ENCODE measurements around the gene GRID2IP. TPM values are rescaled to one million over a fixed set of nuclear protein-coding genes. Genes with fewer than 3 reads are reported as not detected.

GRID2IP gene
- total RNA-seq, 1 donor from 2014 or later: not detected

GRCh38 chr7:6542368-6542767 lies 8.9 kb downstream of the GRID2IP start:
- intact Hi-C loops (cut with micrococcal nuclease): no loop called here
- no peak overlapping the region for H3K4me3 ChIP-seq
- DNase-seq: no peak
- H3K27ac ChIP-seq (replicated peaks): no peak overlapping the region
- H3K36me3 ChIP-seq: no peaks in the 10 kb centered on the region
- TF ChIP-seq CTCF (IDR thresholded peaks at IDR 0.05; ENCODE audit: borderline replicate concordance): no peak
- no peaks in the 10 kb centered on the region for H3K9me3 ChIP-seq (replicated peaks)
- no peaks in the 10 kb centered on the region for H3K4me1 ChIP-seq
- H3K27me3 ChIP-seq (ENCODE audit: low read depth): peaks cover 56% of the 10 kb centered on the region

GRCh38 chr7:6536262-6537260 lies 14.7 kb downstream of the GRID2IP start:
- Histone ChIP-seq H3K4me1 (peaks cover 11% of the 10 kb centered on the region), H3K4me3 (peak overlapping the region; percentile 49), H3K9me3 (replicated peaks) (no peaks in the 10 kb centered on the region), H3K36me3 (no peaks in the 10 kb centered on the region), H3K27ac (replicated peaks) (no peak overlapping the region), H3K27me3 (ENCODE audit: low read depth) (peaks cover 100% of the 10 kb centered on the region)
- intact Hi-C loops (cut with micrococcal nuclease): no loop called here
- TF ChIP-seq CTCF (IDR thresholded peaks at IDR 0.05; ENCODE audit: borderline replicate concordance): no peak
- no peak for DNase-seq

- no peaks in the 10 kb centered on the region for H3K9me3 ChIP-seq (replicated peaks)
- TF ChIP-seq CTCF (IDR thresholded peaks at IDR 0.05; ENCODE audit: borderline replicate concordance): no peak
- no peak overlapping the region for H3K27ac ChIP-seq (replicated peaks)
- H3K36me3 ChIP-seq: no peaks in the 10 kb centered on the region
- intact Hi-C loops (cut with micrococcal nuclease): no loop called here
- H3K4me1 ChIP-seq: peaks cover 19% of the 10 kb centered on the region
- H3K27me3 ChIP-seq (ENCODE audit: low read depth): peaks cover 100% of the 10 kb centered on the region
- H3K4me3 ChIP-seq: no peak overlapping the region
- no peak for DNase-seq
These were observed 17.3 kb downstream of the GRID2IP start for GRCh38 chr7:6533893-6534495.

GRCh38 chr7:6532516-6532915 lies 18.7 kb downstream of the GRID2IP start:
- Histone ChIP-seq H3K4me1 (peaks cover 19% of the 10 kb centered on the region), H3K36me3 (no peaks in the 10 kb centered on the region), H3K27ac (replicated peaks) (no peak overlapping the region), H3K9me3 (replicated peaks) (no peaks in the 10 kb centered on the region), H3K27me3 (ENCODE audit: low read depth) (peaks cover 100% of the 10 kb centered on the region), H3K4me3 (no peak overlapping the region)
- TF ChIP-seq CTCF (IDR thresholded peaks at IDR 0.05; ENCODE audit: borderline replicate concordance): no peak
- intact Hi-C loops (cut with micrococcal nuclease): no loop called here
- DNase-seq: no peak

- Histone ChIP-seq H3K27me3 (ENCODE audit: low read depth) (peaks cover 100% of the 10 kb centered on the region), H3K4me1 (peaks cover 19% of the 10 kb centered on the region), H3K4me3 (no peak overlapping the region), H3K9me3 (replicated peaks) (no peaks in the 10 kb centered on the region), H3K27ac (replicated peaks) (no peak overlapping the region), H3K36me3 (no peaks in the 10 kb centered on the region)
- intact Hi-C loops (cut with micrococcal nuclease): no loop called here
- TF ChIP-seq CTCF (IDR thresholded peaks at IDR 0.05; ENCODE audit: borderline replicate concordance): no peak
- no peak for DNase-seq
These were observed 19.6 kb downstream of the GRID2IP start for GRCh38 chr7:6531492-6532279.

All from left ventricle myocardium inferior (tissue), 1 donor.